ENCODE results near the gene C10orf90.

DNA sequence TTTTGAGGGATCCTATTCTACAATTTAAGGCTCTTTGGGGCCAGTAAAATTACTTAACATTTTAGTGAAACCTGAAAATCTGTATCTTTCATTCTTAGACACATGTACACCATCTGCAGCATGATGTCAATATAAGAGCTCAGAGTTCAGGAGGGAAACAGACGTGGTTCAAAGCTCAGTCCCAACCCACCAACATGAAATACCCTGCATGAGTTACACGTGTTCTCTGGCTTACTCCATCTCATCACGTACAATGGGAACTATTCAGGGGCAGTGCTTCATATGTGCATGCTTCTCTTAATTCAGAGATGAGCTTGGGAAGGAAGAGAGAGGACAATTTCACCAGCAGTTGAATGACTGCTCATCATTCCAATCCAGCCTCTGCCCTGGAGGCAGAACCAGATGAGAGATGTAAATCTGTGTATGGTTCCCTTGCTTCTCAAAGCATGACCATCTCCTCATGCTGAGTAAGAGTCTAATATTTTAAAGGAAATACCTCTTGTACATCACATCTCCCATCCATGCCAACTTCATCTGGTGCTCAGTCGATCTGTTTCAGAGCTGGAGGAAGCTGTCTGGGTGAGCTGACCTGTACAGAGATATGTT, 253.2 kb downstream of the C10orf90 start:
- TF ChIP-seq, protein P1, sequence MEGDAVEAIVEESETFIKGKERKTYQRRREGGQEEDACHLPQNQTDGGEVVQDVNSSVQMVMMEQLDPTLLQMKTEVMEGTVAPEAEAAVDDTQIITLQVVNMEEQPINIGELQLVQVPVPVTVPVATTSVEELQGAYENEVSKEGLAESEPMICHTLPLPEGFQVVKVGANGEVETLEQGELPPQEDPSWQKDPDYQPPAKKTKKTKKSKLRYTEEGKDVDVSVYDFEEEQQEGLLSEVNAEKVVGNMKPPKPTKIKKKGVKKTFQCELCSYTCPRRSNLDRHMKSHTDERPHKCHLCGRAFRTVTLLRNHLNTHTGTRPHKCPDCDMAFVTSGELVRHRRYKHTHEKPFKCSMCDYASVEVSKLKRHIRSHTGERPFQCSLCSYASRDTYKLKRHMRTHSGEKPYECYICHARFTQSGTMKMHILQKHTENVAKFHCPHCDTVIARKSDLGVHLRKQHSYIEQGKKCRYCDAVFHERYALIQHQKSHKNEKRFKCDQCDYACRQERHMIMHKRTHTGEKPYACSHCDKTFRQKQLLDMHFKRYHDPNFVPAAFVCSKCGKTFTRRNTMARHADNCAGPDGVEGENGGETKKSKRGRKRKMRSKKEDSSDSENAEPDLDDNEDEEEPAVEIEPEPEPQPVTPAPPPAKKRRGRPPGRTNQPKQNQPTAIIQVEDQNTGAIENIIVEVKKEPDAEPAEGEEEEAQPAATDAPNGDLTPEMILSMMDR (IDR thresholded peaks at IDR 0.05), result no peak
- TF ChIP-seq EP300 (IDR thresholded peaks at IDR 0.05), result no peak
- TF ChIP-seq POLR2A (IDR thresholded peaks at IDR 0.05), result no peak

Measured in suprapubic skin (tissue), 3 donors.